GM12878 (cell line): ENCODE measurements around the gene RAB34. TPM values are rescaled to one million over a fixed set of nuclear protein-coding genes. Genes with fewer than 3 reads are reported as not detected.

ENCODE experiments used
- ATAC-seq: fragments of 200-7000 bp; cut with Tn5 transposase; 3 replicates; pipeline ENCODE4 v1.9.1; 2020; ENCODE audit warnings: mild to moderate bottlenecking, moderate library complexity
- BruUV-seq: library from RNA; stranded (reverse); fragments of 400-500 nt; replicated peaks from 2 replicates; lab custom pipeline; 2021; lab: Mats Ljungman, UMichigan
- CTCF ChIA-PET: fragments of 300-600 bp; sonication (Branson Sonifier 250); formaldehyde crosslinking; extraction: SDS; loops from one replicate; lab custom pipeline; 2021; ENCODE audit warnings: inconsistent platforms; lab: Yijun Ruan, JAX
- POLR2A ChIA-PET: fragments of 350-600 bp; formaldehyde crosslinking; extraction: SDS; loops from one replicate; lab custom pipeline; 2021; ENCODE audit warnings: inconsistent platforms; lab: Charles Lee
- RAD21 ChIA-PET: fragments of 300-600 bp; sonication (Branson Sonifier 250); formaldehyde crosslinking; loops from one replicate; lab custom pipeline; 2023; ENCODE audit warnings: antibody characterized with exemption; ENCODE audit not compliant: unreplicated experiment; lab: Charles Lee
- SMC1A ChIA-PET: fragments of 300-600 bp; sonication (Branson Sonifier 250); formaldehyde crosslinking; loops from one replicate; lab custom pipeline; 2023; ENCODE audit not compliant: unreplicated experiment, uncharacterized antibody; lab: Charles Lee
- DNase-seq: peaks from one replicate; pipeline ENCODE4 v3.0.0-alpha.2; 2011; ENCODE audit warnings: low read depth, low spot score
- FAIRE-seq: peaks from 3 replicates; lab custom pipeline; 2011; peaks lifted over from hg19 to GRCh38; lab: Jason Lieb, UNC
- H2AFZ ChIP-seq: 2 replicates; pipeline ENCODE4 v1.6.0; 2011; ENCODE audit warnings: low read depth, low read length, control low read depth; ENCODE audit not compliant: control insufficient read depth
- H3K27ac ChIP-seq: 2 replicates; pipeline ENCODE4 v1.5.1; 2011; ENCODE audit warnings: control low read depth; ENCODE audit not compliant: control insufficient read depth, insufficient read depth
- H3K27me3 ChIP-seq, 2 experiments: replicated peaks in 1 of 2; 2 replicates each; pipeline versions ENCODE4 v1.6.0 to v1.6.1; 2011; ENCODE audit warnings: low read length in 1 of 2; ENCODE audit not compliant: control insufficient read depth in 2 of 2, insufficient read depth in 2 of 2
- H3K36me3 ChIP-seq, 2 experiments: 2 replicates each; pipeline ENCODE4 v1.5.1; 2011; ENCODE audit warnings: low read length in 1 of 2; ENCODE audit not compliant: control insufficient read depth in 2 of 2, insufficient read depth in 2 of 2
- H3K4me1 ChIP-seq: 2 replicates; pipeline ENCODE4 v1.6.1; 2011; ENCODE audit warnings: mild to moderate bottlenecking, low read length, moderate library complexity, mixed read lengths; ENCODE audit not compliant: control insufficient read depth, insufficient read depth
- H3K4me2 ChIP-seq: 2 replicates; pipeline ENCODE4 v1.6.0; 2011; ENCODE audit warnings: control low read depth; ENCODE audit not compliant: control insufficient read depth, insufficient read depth
- H3K4me3 ChIP-seq: fragments of 200-600 bp; sonication (generic); 2 replicates; pipeline ENCODE4 v1.5.1; 2016
- H3K79me2 ChIP-seq: 2 replicates; pipeline ENCODE4 v1.6.0; 2011; ENCODE audit warnings: low read length; ENCODE audit not compliant: control insufficient read depth, insufficient read depth
- H3K9ac ChIP-seq: 2 replicates; pipeline ENCODE4 v1.8.0; 2011; ENCODE audit warnings: low read length, control low read depth, mixed read lengths; ENCODE audit not compliant: control insufficient read depth, insufficient read depth
- H3K9me3 ChIP-seq: replicated peaks from 3 replicates; pipeline ENCODE4 v1.5.1; 2011; ENCODE audit warnings: mild to moderate bottlenecking, low read length; ENCODE audit not compliant: control insufficient read depth, insufficient read depth
- H4K20me1 ChIP-seq: 2 replicates; pipeline ENCODE4 v1.6.0; 2011; ENCODE audit not compliant: control insufficient read depth, insufficient read depth
- ASH2L ChIP-seq: fragments of 300-600, 200-600 bp; sonication (generic); IDR thresholded peaks from 2 replicates; pipeline ENCODE4 v1.6.1; 2017; ENCODE audit warnings: low read depth, mild to moderate bottlenecking, borderline replicate concordance
- CBX5 ChIP-seq: sonication (generic); IDR thresholded peaks from 2 replicates; pipeline ENCODE4 v1.6.1; 2016; ENCODE audit warnings: low read depth, moderate library complexity, mild to moderate bottlenecking, inconsistent platforms
- EZH2 ChIP-seq: IDR thresholded peaks from 2 replicates; pipeline ENCODE4 v1.6.1; 2012; ENCODE audit warnings: low read depth, mild to moderate bottlenecking, control low read depth, inconsistent platforms, low read length, borderline replicate concordance; ENCODE audit not compliant: control insufficient read depth
- KLF5 ChIP-seq: fragments of 450-650 bp; IDR thresholded peaks from 2 replicates; pipeline ENCODE4 v1.6.1; 2014; ENCODE audit warnings: mild to moderate bottlenecking; ENCODE audit not compliant: partially characterized antibody
- MYC ChIP-seq: IDR thresholded peaks from 2 replicates; pipeline ENCODE4 v1.6.1; 2011; ENCODE audit warnings: mild to moderate bottlenecking, low read length, moderate library complexity, inconsistent platforms; ENCODE audit not compliant: insufficient read depth, insufficient replicate concordance, insufficient read length, severe bottlenecking
- NFIC ChIP-seq: IDR thresholded peaks from 2 replicates; pipeline ENCODE4 v1.6.1; 2012; ENCODE audit warnings: low read depth, mild to moderate bottlenecking, inconsistent platforms, low read length, moderate library complexity
- RAD51 ChIP-seq: fragments of 450-650 bp; IDR thresholded peaks from 2 replicates; pipeline ENCODE4 v1.6.1; 2016; ENCODE audit warnings: moderate library complexity, mild to moderate bottlenecking, inconsistent platforms
- SMAD5 ChIP-seq: IDR thresholded peaks from 2 replicates; pipeline ENCODE4 v1.6.1; 2016; ENCODE audit warnings: antibody characterized with exemption, low read depth
- SUPT20H ChIP-seq: IDR thresholded peaks from 2 replicates; pipeline ENCODE4 v1.6.1; 2011; ENCODE audit warnings: low read depth, mild to moderate bottlenecking, low read length, moderate library complexity, borderline replicate concordance; ENCODE audit not compliant: control insufficient read depth
- TCF12 ChIP-seq: IDR thresholded peaks from 2 replicates; pipeline ENCODE4 v1.6.1; 2011; ENCODE audit warnings: low read depth, mild to moderate bottlenecking, low read length
- YBX1 ChIP-seq: fragments of 450-650 bp; IDR thresholded peaks from 2 replicates; pipeline ENCODE4 v1.6.1; 2016; ENCODE audit warnings: antibody characterized with exemption
- ZNF622 ChIP-seq: fragments of 450-650 bp; IDR thresholded peaks from 2 replicates; pipeline ENCODE4 v1.6.1; 2017; ENCODE audit warnings: mild to moderate bottlenecking, inconsistent platforms
- WGBS: methylation state at CpG from one replicate; pipeline ENCODE4 v1.1.6; 2016; ENCODE audit warnings: low lambda C conversion rate; ENCODE audit not compliant: insufficient replicate concordance, insufficient coverage; ENCODE audit errors: missing lambda C conversion rate; 5-methylcytosine and 5-hydroxymethylcytosine counted together
- in situ Hi-C: fragments of 300-500 bp; cut with MboI; formaldehyde crosslinking; loops from 9 replicates; pipeline ENCODE4 v1.14.3; 2018; ENCODE audit warnings: mixed read lengths
- intact Hi-C: fragments of 100-400 bp; cut with micrococcal nuclease; formaldehyde crosslinking; loops from one replicate; pipeline ENCODE4 v1.14.2; 2022; ENCODE audit not compliant: unreplicated experiment
- polyA plus RNA-seq, 11 experiments: library from polyadenylated mRNA; depleted of rRNA in 4 of 11; unstranded in 6 of 11; stranded (reverse) in 5 of 11; fragments of >200 nt; fragmentation: Nextera tagmentation in 4 of 11; fragmentation: Illumina TruSeq in 1 of 11; extraction: Ambion mirVana in 4 of 11; extraction: Trizol in 1 of 11; gene quantifications; 1 replicate in 1 of 11; 2 replicates in 10 of 11; pipeline versions ENCODE4 v1.2.1 to v1.2.3, GENCODE V29; 2011 to 2016; ENCODE audit warnings: inconsistent platforms in 2 of 11, missing spikeins in 2 of 11, low read depth in 1 of 11
- total RNA-seq, 4 experiments: library from RNA; depleted of rRNA in 3 of 4; stranded (reverse); fragments of >200 nt in 3 of 4; fragmentation: Illumina TruSeq in 1 of 4; extraction: Trizol in 1 of 4; gene quantifications; 2 replicates each; pipeline versions ENCODE4 v1.2.1 to v1.2.3, GENCODE V29; 2013 to 2021
- TF ChIP-seq, protein P1 (sequence below): IDR thresholded peaks from 2 replicates; pipeline ENCODE4 v1.6.1; 2012; ENCODE audit warnings: improper control_type of control experiment, low read depth, low read length; ENCODE audit not compliant: insufficient replicate concordance
- TF ChIP-seq, protein P2 (sequence below): fragments of 450-650 bp; IDR thresholded peaks from 2 replicates; pipeline ENCODE4 v1.6.1; 2014; ENCODE audit warnings: mild to moderate bottlenecking

The RAB34 gene
- total and polyA plus RNA-seq, 10 of the 15 experiments (the other 5 are each of a cell fraction or from before 2014, with no cell fraction given): 0.37 to 46.4 (median 32.8) TPM

DNA sequence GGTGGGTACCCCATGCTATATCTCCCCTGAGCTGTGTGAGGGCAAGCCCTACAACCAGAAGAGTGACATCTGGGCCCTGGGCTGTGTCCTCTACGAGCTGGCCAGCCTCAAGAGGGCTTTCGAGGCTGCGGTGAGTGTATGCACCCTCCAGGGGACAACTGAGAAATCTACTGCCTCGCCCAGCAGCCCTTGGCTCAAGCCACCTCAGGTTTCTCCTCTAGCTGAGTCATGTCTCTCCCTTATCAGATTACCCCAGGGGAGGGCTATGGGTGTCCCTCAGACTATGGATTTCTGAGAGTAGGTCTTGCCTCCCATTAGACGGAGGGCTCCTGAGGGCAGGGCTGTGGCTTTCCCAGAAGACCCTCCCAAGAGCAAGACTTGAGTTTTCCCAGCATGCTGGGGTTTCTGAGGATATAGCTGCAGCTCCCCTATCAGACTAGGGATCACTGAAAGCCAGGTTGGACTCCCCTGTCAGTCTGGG lies 17.6 kb upstream of the RAB34 start (continued):
- TF ChIP-seq ZNF622 (no peak), CBX5 (no peak)

DNA sequence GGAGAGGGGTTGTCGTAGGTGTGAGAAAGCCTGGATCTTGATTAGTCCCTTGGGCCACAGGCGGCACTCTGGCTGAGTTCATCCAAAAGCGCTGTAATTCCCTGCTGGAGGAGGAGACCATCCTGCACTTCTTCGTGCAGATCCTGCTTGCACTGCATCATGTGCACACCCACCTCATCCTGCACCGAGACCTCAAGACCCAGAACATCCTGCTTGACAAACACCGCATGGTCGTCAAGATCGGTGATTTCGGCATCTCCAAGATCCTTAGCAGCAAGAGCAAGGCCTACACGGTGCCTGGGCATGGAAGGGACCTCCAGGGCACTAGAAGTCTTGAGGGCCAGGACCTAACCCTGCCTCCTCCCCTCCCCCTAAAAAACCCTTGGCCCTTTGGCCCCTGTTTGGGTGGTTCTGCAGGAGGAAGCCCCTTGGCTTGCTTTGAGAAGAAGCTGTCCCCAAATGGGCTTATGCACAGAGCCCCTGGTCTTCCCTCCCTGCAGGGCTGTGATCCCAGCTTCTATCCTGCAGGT lies 17.1 kb upstream of the RAB34 start:
- Histone ChIP-seq H3K79me2 (peaks cover 13% of the 10 kb centered on the region), H3K27me3 (no peaks in the 10 kb centered on the region), H3K9ac (no peak overlapping the region), H4K20me1 (no peaks in the 10 kb centered on the region), H3K4me1 (peaks cover 45% of the 10 kb centered on the region), H3K4me2 (peak overlapping the region; percentile 3; the same call in 1 of the 2 replicates), H3K36me3 (peaks cover 0 to 3% of the 10 kb centered on the region in 2 experiments; a peak in 2 of 4 replicates), H3K4me3 (no peak overlapping the region), H3K27ac (no peak overlapping the region), H3K9me3 (peaks cover 6% of the 10 kb centered on the region; the same call in 2 of the 3 replicates), H2AFZ (no peak overlapping the region)
- intact Hi-C loops: no loop called here
- 81% methylated on average over 10 of the region's 10 CpGs for WGBS
- ChIA-PET POLR2A (interaction anchor here (0.6 to 17.2 kb wide), 5 partner anchors 8 to 215 kb away, joined by 3 to 485 read pairs (median 4); partner anchors contain the start of genes RPL23A, TLCD1 and TRAF4), RAD21 (interaction anchor here (0.7 to 1.3 kb wide), 2 partner anchors 9 to 211 kb away, joined by 3 read pairs; no protein-coding TSS in a partner anchor), CTCF (interaction anchor here (1.2 to 1.4 kb wide), 3 partner anchors 8 to 29 kb away, joined by 3 to 10 read pairs (median 5); no protein-coding TSS in a partner anchor), SMC1A (no interaction called here)
- ATAC-seq (no peak), FAIRE-seq (no peak), DNase-seq (no peak)
- in situ Hi-C loops: loop anchor here (25.0 kb wide), 1 partner anchor 1272 kb away; the partner anchor contains the start of gene KSR1
- BruUV-seq: no TSS peak
- no peak for TF ChIP-seq TCF12
- no peak for TF ChIP-seq ASH2L
- TF ChIP-seq SMAD5: no peak
- TF ChIP-seq MYC: no peak
- TF ChIP-seq, protein P1, sequence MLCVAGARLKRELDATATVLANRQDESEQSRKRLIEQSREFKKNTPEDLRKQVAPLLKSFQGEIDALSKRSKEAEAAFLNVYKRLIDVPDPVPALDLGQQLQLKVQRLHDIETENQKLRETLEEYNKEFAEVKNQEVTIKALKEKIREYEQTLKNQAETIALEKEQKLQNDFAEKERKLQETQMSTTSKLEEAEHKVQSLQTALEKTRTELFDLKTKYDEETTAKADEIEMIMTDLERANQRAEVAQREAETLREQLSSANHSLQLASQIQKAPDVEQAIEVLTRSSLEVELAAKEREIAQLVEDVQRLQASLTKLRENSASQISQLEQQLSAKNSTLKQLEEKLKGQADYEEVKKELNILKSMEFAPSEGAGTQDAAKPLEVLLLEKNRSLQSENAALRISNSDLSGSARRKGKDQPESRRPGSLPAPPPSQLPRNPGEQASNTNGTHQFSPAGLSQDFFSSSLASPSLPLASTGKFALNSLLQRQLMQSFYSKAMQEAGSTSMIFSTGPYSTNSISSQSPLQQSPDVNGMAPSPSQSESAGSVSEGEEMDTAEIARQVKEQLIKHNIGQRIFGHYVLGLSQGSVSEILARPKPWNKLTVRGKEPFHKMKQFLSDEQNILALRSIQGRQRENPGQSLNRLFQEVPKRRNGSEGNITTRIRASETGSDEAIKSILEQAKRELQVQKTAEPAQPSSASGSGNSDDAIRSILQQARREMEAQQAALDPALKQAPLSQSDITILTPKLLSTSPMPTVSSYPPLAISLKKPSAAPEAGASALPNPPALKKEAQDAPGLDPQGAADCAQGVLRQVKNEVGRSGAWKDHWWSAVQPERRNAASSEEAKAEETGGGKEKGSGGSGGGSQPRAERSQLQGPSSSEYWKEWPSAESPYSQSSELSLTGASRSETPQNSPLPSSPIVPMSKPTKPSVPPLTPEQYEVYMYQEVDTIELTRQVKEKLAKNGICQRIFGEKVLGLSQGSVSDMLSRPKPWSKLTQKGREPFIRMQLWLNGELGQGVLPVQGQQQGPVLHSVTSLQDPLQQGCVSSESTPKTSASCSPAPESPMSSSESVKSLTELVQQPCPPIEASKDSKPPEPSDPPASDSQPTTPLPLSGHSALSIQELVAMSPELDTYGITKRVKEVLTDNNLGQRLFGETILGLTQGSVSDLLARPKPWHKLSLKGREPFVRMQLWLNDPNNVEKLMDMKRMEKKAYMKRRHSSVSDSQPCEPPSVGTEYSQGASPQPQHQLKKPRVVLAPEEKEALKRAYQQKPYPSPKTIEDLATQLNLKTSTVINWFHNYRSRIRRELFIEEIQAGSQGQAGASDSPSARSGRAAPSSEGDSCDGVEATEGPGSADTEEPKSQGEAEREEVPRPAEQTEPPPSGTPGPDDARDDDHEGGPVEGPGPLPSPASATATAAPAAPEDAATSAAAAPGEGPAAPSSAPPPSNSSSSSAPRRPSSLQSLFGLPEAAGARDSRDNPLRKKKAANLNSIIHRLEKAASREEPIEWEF: no peak
- TF ChIP-seq KLF5: no peak
- TF ChIP-seq EZH2: no peak
- no peak for TF ChIP-seq RAD51
- TF ChIP-seq NFIC: no peak
- no peak for TF ChIP-seq SUPT20H
- TF ChIP-seq, protein P2, sequence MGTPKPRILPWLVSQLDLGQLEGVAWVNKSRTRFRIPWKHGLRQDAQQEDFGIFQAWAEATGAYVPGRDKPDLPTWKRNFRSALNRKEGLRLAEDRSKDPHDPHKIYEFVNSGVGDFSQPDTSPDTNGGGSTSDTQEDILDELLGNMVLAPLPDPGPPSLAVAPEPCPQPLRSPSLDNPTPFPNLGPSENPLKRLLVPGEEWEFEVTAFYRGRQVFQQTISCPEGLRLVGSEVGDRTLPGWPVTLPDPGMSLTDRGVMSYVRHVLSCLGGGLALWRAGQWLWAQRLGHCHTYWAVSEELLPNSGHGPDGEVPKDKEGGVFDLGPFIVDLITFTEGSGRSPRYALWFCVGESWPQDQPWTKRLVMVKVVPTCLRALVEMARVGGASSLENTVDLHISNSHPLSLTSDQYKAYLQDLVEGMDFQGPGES: no peak
- TF ChIP-seq YBX1: no peak
